ENCODE measurements around the gene MCF2L2.

Gene MCF2L2

DNA sequence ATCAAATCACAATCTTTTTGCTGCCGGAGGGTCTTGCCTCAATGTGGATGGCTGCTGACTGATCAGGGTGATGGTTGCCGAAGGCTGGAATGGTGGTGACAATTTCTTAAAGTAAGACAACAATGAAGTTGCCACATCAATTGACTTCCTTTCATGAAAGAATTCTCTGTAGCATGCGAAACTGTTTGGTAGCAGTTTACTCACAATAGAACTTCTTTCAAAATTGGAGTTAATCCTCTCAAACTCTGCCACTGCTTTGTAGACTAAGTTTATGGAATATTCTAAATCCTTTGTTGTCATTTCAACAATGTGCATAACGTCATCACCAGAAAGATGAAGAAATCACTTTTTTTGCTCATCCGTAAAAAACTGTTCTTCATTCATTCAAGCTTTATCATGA is 109.5 kb downstream of the MCF2L2 start:
- peak overlapping the region; percentile 29 for H3K27ac Mint-ChIP-seq
- H3K9me3 Mint-ChIP-seq: no peaks in the 10 kb centered on the region
- no peak for DNase-seq
- H3K4me1 Mint-ChIP-seq: peaks cover 13% of the 10 kb centered on the region
- no peak for ATAC-seq
- no peaks in the 10 kb centered on the region for H3K36me3 Mint-ChIP-seq (ENCODE audit: low read depth)
- no peaks in the 10 kb centered on the region for H3K27me3 Mint-ChIP-seq
- H3K4me3 Mint-ChIP-seq: no peak overlapping the region

DNA sequence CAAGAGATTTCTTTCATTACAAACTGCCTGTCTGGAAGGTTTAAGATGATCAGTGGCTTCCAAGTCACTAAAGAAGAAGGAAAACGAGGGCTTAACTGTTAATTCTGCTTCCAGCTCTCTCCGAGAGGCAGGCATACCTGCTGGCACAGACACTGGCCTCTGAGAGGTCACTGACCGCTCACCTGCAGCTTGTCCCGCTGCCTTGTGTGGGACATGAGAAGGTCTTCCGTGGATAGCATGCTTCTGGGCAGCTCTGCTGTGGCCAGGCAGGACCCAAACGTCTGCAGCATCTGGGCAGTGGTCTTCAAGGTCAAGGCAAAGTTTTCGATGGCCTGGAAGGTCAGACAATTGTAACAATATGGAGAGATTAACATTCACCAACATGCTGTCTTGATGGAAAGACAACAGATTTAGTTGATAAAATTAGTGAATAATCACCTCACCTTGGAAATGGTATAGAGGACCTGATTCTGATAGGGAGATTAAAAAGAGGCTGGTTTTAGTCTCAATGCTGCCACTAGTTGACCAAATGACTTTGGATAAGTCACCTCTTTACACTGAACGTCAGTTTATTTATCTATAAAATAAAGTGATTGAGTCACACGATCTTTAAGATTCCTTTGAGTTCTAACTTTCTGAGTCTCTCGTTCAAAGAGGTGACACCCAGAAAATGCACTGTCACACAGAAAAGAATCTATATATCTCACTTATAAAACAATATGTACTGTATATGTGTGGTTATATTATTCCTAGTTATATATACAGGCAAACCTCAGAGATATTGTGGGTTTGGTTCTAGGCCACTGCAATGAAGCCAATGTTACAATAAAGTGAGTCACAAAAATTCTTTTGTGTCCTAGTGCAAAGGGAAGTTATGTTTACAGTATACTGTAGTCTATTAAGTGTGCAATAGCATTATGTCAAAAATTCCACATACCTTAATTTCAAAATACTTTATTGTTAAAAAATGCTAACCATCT is 110.2 kb downstream of the MCF2L2 start:
- peaks cover 17% of the 10 kb centered on the region for H3K4me1 Mint-ChIP-seq
- DNase-seq (no peak), ATAC-seq (no peak)
- no peaks in the 10 kb centered on the region for H3K9me3 Mint-ChIP-seq
- H3K27ac Mint-ChIP-seq: no peak overlapping the region
- no peak overlapping the region for H3K4me3 Mint-ChIP-seq
- H3K36me3 Mint-ChIP-seq (ENCODE audit: low read depth): no peaks in the 10 kb centered on the region
- no peaks in the 10 kb centered on the region for H3K27me3 Mint-ChIP-seq

DNA sequence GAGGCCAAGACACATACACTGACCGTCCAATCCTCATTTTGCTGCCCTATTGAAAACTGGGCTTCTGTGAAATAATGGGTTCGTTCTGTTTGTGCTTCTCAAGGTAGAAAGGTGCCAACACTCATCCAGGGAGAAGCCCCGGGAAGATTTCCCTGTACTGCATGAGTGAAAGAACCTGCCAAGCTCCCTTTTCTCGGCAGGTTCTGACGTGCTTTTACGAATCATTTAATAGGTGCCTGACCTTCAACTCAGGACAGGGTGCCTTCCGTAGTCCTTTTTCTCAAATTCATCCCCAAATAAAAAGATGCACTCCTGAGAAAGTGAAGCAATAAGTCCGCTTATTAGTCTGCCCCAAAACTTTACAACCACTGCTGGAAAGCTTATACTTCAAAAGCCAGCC is 111.1 kb downstream of the MCF2L2 start:
- Mint-ChIP-seq H3K36me3 (ENCODE audit: low read depth) (no peaks in the 10 kb centered on the region), H3K27me3 (peaks cover 2% of the 10 kb centered on the region), H3K4me1 (peaks cover 22% of the 10 kb centered on the region), H3K27ac (no peak overlapping the region), H3K9me3 (no peaks in the 10 kb centered on the region), H3K4me3 (no peak overlapping the region)
- DNase-seq (no peak), ATAC-seq (no peak)

DNA sequence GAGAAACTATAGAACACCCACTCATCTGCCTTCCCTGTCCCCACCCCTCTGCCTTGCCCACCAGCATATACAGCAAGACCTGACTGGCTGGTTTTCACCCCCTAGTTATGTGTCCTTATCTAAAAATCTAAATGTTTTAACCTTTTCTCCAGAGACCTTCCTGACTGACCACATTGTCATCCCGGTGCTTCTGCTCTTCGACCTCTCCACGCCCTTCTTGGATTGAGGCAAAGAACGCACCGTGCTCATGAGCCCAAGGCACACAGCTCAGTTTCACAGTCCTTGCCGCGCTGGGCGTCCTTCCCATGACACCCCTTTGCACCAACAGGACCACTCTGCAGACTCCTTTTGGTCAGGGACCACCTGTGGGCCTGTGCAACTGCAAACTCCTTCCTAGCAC is 112.7 kb downstream of the MCF2L2 start:
- H3K4me3 Mint-ChIP-seq: no peak overlapping the region
- no peaks in the 10 kb centered on the region for H3K9me3 Mint-ChIP-seq
- H3K27ac Mint-ChIP-seq: no peak overlapping the region
- DNase-seq: no peak
- H3K4me1 Mint-ChIP-seq: peaks cover 22% of the 10 kb centered on the region
- no peaks in the 10 kb centered on the region for H3K36me3 Mint-ChIP-seq (ENCODE audit: low read depth)
- ATAC-seq: no peak
- H3K27me3 Mint-ChIP-seq: peaks cover 2% of the 10 kb centered on the region

DNA sequence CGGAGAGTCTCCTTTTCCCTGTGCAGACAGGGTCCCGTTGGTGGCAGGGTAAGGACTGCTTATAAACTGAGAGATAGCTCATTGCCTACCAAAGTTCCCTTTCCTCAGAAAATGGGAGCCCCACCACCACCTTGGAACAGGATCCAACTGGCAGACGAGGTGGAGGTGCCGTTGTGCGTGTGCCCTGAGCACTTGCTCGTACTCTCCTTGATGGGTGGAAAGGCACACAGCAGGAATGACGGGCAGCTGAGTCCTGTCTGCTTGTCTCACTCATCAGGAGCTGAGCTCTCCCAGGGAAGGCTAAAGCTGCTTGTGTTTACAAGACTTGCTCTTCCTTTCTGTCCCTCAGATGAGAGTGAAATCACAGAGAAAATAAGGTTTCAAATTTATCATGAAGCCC is 114.7 kb downstream of the MCF2L2 start:
- Mint-ChIP-seq H3K4me1 (peaks cover 11% of the 10 kb centered on the region), H3K4me3 (no peak overlapping the region), H3K27me3 (peaks cover 2% of the 10 kb centered on the region), H3K9me3 (no peaks in the 10 kb centered on the region), H3K36me3 (ENCODE audit: low read depth) (no peaks in the 10 kb centered on the region), H3K27ac (no peak overlapping the region)
- ATAC-seq: no peak
- DNase-seq: no peak

DNA sequence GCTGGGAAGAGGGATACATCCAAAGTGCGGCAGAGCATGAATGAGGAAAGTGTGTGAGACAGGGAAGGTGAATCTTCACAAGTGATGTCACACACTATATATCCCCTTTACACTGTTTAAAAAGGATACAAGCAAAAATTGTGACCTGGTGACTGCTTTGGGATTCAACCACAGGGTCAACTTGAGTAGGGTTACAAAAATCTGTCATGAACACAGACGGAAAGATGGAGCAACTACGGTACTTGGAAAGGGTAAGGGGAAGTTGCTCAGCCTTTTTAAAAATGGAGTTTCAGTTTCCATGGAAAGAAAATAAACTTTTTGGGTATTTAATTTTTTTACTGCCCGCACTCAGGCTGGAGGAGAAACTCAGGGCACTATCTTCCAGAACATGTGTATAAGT is 115.1 kb downstream of the MCF2L2 start:
- H3K27me3 Mint-ChIP-seq: peaks cover 2% of the 10 kb centered on the region
- no peaks in the 10 kb centered on the region for H3K36me3 Mint-ChIP-seq (ENCODE audit: low read depth)
- H3K27ac Mint-ChIP-seq: no peak overlapping the region
- no peak for ATAC-seq
- H3K4me3 Mint-ChIP-seq: no peak overlapping the region
- H3K9me3 Mint-ChIP-seq: no peaks in the 10 kb centered on the region
- DNase-seq: no peak
- peaks cover 13% of the 10 kb centered on the region for H3K4me1 Mint-ChIP-seq

DNA sequence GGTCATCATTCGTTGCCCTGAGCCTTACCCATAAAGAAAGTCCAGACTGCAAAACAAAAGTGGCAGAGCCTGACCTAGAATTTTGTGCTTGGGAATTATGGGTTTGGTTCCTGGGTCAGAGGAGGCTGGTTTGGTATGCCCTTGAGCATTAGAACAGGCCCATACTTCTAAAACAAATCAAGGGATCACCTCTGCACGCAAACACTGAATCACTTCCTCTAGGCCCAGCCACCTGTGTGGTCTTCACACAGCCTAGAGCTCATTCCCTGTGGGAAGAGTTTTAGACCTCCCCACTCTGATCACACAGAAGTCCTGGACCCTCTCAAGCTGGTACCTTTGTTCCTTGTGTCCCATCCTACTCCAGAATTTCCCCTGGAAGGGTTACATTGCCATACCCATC is 116.0 kb downstream of the MCF2L2 start:
- Mint-ChIP-seq H3K27ac (peak overlapping the region; percentile 50), H3K4me1 (peaks cover 21% of the 10 kb centered on the region), H3K4me3 (no peak overlapping the region), H3K9me3 (no peaks in the 10 kb centered on the region), H3K27me3 (peaks cover 2% of the 10 kb centered on the region), H3K36me3 (ENCODE audit: low read depth) (no peaks in the 10 kb centered on the region)
- DNase-seq (no peak), ATAC-seq (no peak)

DNA sequence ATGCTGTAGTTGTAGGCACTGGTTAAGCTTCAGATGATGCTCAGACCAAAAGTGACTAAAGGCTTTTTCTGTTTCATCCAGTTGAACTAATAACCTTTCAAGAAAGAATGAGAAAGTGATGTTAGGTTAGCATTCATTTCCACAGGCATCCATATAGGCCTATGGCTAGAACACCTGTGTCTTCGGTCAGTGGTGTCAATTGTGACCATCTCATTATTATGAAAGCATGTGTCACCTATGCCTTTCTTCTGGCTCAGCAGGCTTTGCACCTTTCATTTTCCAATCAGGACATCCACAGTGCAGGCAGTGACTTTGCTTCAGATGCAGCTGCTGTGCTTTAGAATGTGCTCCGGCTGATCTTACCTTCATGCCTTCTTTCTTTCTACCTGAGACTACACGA is 117.5 kb downstream of the MCF2L2 start:
- Mint-ChIP-seq H3K9me3 (no peaks in the 10 kb centered on the region), H3K36me3 (ENCODE audit: low read depth) (no peaks in the 10 kb centered on the region), H3K27me3 (peaks cover 2% of the 10 kb centered on the region), H3K27ac (no peak overlapping the region), H3K4me1 (peaks cover 36% of the 10 kb centered on the region), H3K4me3 (no peak overlapping the region)
- DNase-seq (no peak), ATAC-seq (no peak)

DNA sequence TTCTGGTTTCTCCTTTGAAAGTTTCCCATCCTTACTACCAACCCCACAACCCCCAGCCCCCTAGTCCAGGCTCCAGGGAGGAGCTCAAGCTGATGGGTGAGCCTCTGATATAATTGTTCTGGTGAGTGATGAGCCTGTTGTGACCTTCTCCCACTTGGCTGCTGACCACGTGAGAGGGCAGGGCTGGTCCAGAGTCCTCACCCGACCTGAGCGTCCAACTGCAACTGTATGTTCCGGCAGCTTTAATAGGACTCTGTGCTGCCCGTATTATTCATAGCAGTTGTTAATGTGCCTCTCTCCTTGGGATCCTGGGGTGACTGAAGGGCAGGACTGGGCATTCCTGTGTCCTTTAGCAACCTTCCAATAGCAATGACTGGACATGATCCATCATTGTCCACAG is 119.1 kb downstream of the MCF2L2 start:
- H3K36me3 Mint-ChIP-seq (ENCODE audit: low read depth): no peaks in the 10 kb centered on the region
- peaks cover 39% of the 10 kb centered on the region for H3K4me1 Mint-ChIP-seq
- no peak for ATAC-seq
- H3K27me3 Mint-ChIP-seq: peaks cover 2% of the 10 kb centered on the region
- no peak overlapping the region for H3K4me3 Mint-ChIP-seq
- DNase-seq: no peak
- no peak overlapping the region for H3K27ac Mint-ChIP-seq
- H3K9me3 Mint-ChIP-seq: no peaks in the 10 kb centered on the region

DNA sequence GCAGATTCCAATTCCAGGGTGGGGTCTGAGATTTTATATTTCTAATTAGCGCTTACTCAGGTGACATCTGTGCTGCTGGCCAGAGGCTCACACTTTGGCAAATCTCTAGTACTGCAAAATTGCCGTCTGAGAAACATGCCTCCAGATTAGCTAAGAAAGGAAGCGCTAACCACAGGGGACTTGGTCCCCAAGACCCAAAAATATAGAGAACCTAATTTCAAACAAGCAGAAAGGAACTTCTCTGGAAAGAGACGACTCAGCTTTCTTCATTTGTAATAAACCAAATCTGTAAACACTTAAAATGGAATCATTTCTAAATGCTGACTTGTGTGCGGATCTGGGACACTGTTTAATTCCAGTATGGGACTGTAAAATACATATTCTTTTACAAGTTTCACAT is 119.7 kb downstream of the MCF2L2 start:
- Mint-ChIP-seq H3K36me3 (ENCODE audit: low read depth) (no peaks in the 10 kb centered on the region), H3K27me3 (peaks cover 2% of the 10 kb centered on the region), H3K4me3 (no peak overlapping the region), H3K27ac (no peak overlapping the region), H3K4me1 (peaks cover 36% of the 10 kb centered on the region), H3K9me3 (no peaks in the 10 kb centered on the region)
- no peak for ATAC-seq
- no peak for DNase-seq

DNA sequence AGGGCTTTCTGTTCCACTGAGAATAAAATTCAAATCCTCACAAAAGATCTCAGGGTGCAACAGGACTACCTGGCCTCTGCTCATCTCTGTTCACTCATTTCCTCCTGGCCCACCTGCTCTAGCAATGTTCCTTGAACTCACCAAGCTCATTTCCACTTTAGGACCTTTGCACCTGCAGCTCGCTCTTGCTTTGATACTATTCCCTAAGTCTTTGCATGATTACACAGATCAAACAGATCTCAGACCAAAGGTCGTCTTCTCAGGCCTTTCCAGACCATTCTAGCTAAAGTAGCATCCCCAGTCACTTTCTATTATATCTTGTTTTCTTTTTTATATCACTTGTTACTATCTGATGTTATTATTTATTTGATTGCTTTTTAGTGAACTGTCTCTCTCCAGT is 120.7 kb downstream of the MCF2L2 start:
- Mint-ChIP-seq H3K27me3 (no peaks in the 10 kb centered on the region), H3K27ac (peak overlapping the region; percentile 48), H3K9me3 (no peaks in the 10 kb centered on the region), H3K36me3 (ENCODE audit: low read depth) (no peaks in the 10 kb centered on the region), H3K4me3 (no peak overlapping the region), H3K4me1 (peaks cover 29% of the 10 kb centered on the region)
- ATAC-seq: no peak
- no peak for DNase-seq

DNA sequence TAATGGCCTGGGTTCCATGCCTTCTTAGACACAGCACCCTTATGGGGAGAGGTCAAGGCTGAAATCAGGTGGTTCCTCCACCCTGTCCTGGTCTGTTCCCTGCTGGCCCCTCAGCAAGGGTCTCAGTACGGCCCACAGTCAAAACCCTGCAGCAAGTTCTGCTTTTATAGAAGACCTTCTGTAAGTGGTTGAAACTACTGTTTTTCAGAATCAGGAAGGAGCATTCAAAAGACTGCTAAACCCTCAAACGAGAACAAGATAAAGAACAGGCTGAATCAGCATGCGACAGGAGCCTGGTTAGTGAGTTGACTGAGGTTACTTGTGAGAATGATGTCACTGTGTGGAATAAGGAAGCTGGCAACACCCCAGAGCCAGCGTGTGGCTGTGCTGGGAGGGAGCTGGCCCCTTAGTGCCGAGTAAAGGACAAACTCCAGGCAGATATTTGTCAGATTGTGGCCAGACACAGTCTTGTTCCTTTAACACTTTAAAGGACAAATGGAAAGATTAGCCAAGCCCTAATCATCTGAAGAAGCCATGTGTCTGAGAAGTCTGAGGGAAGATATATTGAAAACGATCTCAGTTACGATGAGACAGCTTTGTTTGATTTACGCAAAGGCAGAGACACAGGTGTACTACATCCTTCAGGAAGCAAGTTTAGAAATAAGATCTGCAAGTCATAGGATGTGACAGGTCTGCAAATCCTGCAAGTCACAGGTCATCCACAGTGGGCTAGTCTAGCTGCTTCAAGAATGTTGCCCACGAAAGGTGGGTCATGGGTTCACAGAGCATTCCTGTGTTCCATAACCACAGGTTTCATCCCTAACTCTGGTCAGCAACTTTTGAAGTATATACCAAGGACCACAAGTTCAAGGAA is 121.4 kb downstream of the MCF2L2 start:
- H3K4me3 Mint-ChIP-seq: peak overlapping the region; percentile 33

DNA sequence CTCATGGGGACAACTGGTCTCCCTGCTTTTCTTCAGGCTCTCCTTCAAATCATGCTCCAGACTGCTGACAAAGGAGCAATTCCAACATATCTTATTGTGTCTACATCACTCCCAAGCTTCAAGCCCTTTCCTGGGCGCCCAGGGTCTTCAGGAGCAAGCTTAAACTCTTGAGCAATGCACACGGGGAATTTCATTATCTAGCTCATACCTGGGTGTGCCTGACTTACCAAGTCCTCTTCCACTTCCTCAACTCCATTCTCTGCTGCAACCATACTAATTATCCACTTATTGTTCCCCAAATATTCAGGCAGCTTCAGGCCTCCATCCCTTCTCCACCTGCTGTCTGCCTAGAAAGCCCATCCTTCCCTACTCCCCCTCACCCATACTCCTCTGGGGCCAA is 124.7 kb downstream of the MCF2L2 start:
- no peaks in the 10 kb centered on the region for H3K36me3 Mint-ChIP-seq (ENCODE audit: low read depth)
- DNase-seq (no peak), ATAC-seq (no peak)
- H3K27ac Mint-ChIP-seq: no peak overlapping the region
- H3K27me3 Mint-ChIP-seq: no peaks in the 10 kb centered on the region
- H3K4me1 Mint-ChIP-seq: peaks cover 33% of the 10 kb centered on the region
- no peaks in the 10 kb centered on the region for H3K9me3 Mint-ChIP-seq
- no peak overlapping the region for H3K4me3 Mint-ChIP-seq

More for the DNA sequence above, 121.4 kb downstream of the MCF2L2 start:
- Mint-ChIP-seq H3K4me1 (peaks cover 31% of the 10 kb centered on the region), H3K27ac (peak overlapping the region; percentile 48), H3K9me3 (no peaks in the 10 kb centered on the region), H3K36me3 (ENCODE audit: low read depth) (no peaks in the 10 kb centered on the region), H3K27me3 (no peaks in the 10 kb centered on the region)
- DNase-seq: peak; percentile 59
- ATAC-seq: peak; percentile 98

DNA sequence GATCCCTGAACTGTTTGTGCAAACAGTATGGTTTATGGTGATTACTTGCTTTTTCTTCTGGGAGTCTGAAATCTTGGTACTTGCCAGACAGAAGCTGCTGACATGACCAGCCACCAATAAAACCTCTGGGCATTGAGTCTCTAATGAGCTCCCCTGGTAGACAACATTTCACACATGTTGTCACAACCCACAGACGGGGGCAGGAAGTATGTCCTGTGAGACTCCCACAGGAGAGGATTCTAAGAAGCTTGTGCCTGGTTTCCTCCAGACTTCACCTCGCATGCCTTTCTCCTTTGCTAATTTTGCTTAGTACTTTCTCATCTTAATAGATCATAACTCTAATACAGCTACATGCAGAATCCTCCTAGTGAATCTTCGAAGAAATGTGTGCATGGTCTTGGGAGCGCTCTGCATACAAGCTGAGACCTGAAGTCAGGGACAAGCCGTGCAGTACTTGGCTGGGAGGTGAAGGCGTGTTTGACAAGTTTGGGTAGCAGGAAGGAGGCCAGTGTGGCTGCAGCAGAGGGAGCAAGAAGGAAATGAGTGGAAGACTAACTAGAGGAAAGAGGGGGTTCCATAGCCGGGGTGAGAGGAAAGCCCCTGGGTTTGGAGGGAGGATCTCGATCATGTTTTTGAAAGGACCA is 126.4 kb downstream of the MCF2L2 start:
- Mint-ChIP-seq H3K27ac (no peak overlapping the region), H3K9me3 (no peaks in the 10 kb centered on the region), H3K36me3 (ENCODE audit: low read depth) (no peaks in the 10 kb centered on the region), H3K4me3 (no peak overlapping the region), H3K4me1 (peaks cover 21% of the 10 kb centered on the region), H3K27me3 (no peaks in the 10 kb centered on the region)
- DNase-seq (no peak), ATAC-seq (no peak)

Measured in activated naive CD8-positive, alpha-beta T cell treated with anti-CD3 and anti-CD28 coated beads, Interleukin-2, amount 50 U/mL, for 24 hours (primary cell).